Renal cortical epithelial cell (primary cell): ENCODE measurements around the gene PRKN. TPM values are rescaled to one million over a fixed set of nuclear protein-coding genes. Genes with fewer than 3 reads are reported as not detected.
"Not testable (repeated sequence)": the region's sequence is repeated elsewhere in the genome, so short reads cannot be mapped to it uniquely, and the experiment has no call there.

ENCODE experiments used
- DNase-seq: peaks from one replicate; pipeline ENCODE4 v3.0.0-alpha.2; 2011; ENCODE audit warnings: low read depth
- total RNA-seq: library from RNA; depleted of rRNA; stranded (reverse); fragments of >200 nt; gene quantifications from 2 replicates; pipeline ENCODE4 v1.2.3, GENCODE V29; 2014

PRKN gene
- total RNA-seq, 1 donor from 2014 or later, result 3.6 TPM

DNA sequence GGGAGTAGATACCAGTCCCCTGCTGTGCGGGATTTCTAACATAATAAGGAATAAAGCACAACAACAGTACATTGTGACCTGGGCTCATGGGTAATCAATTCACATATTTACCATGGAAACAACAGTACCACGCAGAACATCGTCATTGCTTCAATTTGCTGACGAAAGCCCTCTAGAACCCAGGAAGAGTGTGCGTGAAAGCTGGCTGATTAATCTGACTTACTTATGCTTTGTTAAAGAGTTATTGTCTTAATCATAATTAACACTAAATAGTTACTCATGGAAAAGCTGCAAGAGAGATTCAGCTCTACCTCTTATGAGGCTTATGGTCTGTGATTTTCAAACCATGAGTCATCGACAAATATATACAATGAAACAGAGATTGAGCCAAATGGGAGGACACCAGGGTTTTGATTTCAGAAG, 809.4 kb downstream of the PRKN start:
- peak; percentile 13 for DNase-seq

DNA sequence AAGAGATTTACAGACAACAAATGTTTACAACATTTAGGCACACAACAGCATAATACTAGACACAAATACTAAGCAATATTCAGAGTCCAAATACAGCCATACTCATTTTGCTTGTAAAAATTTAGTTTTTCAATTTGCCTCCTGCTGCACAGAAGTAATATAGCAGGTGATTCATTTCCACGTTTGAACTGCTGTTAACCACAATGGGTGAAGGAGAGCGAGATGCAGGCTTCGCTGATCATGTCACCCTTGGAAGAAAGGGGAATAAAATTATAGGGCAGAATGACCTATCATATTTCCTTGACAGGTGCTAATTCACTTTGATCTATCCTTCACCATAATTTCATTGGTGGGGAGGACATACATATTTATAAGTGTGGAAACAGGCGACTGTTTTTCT, 809.9 kb downstream of the PRKN start:
- peak; percentile 52 for DNase-seq

DNA sequence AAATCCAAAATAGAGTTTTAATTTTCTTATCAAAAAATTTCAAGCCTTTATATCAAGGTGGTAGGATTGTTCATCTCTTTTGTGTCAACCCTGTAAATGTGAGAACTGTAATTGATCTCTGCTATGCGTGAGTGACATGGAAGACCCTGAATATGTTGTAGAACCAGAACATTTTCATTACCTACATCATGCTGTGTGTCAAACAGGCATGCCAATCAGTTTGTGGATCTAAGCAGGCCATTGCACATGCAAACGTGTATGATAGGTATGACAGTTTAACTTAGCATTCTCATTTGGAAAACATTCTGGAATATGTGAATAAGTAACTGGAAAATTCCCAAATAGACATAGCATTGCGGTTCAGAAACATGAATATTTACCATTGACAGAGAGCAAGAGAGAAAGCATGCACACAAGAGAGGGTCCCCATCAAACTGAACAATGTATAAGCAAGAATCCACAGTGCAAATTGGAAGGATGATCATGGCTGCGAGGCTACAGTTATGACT, 812.1 kb downstream of the PRKN start:
- no peak for DNase-seq

DNA sequence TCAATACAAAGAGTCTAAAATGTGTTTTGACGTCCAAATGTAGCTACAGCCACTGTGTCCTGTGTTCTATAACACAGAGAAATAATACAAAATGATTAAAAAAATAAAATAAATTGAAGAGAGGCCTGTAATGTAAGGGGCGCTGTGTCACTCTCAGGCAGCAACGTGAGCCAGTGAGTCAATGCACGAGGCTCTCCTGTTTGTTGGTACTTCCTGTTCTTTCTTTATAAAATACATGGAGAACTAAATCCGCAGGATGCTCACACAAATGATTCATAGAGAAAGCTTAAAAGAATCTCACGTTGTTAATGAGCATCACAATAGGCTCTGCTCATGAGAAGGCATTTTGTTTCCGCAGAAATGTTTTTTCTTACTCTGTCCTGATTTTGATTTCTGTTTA, 818.7 kb downstream of the PRKN start:
- no peak for DNase-seq

DNA sequence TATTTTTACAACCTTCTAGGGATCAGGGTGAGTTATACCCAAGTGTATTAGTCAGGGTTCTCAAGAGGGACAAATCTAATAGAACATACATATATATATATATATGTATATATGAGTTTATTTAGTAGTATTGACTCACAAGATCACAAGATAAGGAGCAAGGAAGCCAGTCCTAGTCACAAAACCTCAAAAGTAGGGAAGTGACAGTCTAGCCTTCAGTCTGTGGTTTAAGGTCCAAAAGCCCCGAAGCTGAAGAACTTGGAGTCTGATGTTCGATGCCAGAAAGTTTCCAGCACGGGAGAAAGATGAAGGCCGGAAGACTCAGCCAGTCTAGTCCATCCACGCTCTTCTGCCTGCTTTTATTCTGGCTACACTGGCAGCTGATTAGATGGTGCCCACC, 821.0 kb downstream of the PRKN start:
- DNase-seq, result no peak

DNA sequence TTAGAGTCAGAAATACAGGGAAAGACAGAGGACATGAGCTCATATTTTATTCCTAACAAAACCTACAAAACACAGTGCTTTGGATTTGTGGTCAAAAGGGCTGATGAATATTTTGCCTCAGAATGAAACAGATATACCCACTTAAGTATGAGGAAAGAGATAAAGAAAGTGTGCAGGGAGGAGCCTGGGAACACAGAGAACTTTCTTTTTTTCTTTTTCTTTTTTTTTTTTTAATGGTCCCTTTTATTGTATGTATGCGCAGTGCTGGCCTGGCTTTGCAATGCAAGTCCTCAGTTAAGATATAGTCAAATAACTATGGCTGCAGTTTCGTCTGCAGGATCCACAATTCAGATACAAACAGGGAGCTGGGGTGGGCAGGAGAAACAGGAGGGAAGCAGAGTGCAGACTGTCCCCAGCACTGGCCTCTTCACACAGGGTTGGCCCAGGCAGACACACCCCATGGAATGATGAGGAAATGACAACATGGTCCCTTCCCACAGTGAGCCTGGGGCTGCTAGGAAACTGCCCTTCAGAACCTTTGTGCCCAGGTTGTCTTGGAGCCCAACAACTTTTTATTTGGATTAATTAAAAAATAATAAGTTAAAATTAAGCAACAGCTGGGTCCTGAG, 823.9 kb downstream of the PRKN start:
- DNase-seq, result no peak

DNA sequence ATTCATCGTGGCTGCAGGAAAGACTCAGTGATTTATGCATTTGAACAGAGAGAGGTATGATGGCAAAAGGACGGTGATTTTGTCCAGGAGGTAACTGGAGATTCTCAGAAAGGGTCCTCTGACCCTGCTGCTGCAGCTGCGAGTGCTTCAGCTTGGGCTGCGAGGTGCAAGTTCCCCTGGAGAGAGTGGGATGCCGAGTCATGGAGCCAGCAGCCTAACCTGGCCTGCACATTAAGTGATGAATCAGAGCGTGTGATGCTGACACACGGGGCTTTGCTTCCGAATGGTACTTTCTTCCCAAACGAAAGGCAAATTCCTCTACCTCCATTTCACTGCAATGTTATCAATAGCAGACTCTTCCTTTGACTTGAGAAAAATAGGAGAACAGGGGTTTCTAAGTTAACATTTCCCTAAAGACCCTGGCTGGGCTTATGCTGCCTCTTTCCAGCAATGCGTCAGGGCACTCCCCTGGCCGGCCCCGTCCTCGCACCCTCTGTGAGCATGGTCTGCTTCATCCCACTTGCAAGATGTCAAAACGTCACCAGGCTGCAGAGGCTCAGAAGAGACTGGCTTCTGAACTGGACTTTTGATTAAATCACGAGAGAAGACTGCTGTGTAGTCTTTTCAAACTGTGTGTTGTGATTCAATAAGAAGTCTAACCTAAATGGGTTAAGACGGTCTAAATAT, 825.7 kb downstream of the PRKN start:
- peak; percentile 9 for DNase-seq

DNA sequence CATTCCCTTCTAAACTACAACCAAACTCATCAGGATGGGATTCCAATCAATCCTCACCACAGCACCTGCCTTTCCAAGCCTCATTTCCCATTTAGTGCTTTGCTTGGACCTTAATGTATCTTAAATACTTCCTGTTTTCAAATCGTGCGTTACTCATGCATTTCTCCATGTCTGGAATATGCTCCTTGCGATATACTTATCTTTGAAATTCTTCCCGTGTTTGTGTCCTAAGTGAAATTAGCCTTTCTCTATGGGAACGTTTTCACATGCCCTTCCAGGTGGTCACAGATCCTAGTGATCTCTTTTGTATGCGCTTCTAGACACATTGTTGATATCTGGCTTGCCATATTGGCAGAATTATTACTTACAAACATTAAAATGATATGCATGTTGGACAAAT, 833.1 kb downstream of the PRKN start:
- no peak for DNase-seq

DNA sequence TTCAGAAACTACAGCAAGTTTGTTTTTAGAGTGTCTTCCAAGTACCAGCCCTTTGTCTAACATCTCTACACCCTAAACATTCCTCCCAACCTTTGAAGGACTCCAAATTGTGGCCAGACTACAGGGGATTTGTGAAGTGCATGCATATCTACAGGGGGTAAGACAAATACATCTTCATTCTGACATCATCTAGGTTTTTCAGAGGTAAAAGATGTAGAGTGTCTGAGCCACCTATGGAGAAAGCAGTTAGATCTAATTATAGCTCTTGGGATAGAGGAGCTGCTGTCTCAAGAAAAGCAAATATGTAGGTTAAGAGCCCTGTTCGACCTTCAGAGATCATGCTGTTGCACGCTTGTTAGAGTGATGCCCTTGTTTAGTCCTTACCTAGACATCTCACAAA, 836.0 kb downstream of the PRKN start:
- no peak for DNase-seq

DNA sequence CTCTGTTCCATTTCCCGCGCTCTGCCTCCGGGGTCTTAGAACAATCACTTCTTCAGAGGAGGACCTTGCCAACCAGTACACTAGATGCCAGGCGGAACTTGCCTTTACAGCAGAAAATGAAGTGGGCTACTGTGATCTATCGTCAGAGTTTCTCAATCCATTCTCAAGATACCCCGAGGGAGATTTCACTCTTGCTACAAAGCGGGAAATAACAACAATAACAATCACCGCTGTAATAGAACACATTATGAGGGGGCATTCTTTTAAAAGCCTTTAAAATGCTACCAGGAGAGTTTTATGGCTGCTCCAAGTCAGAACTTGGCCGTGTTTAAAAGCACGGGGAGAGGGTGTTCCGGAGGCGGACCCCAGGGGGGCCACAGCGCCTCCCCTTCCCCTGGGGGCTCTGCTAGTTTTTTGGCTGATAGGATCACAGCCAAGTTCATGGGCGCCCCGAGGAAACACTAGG, 836.7 kb downstream of the PRKN start:
- peak; percentile 39 for DNase-seq

DNA sequence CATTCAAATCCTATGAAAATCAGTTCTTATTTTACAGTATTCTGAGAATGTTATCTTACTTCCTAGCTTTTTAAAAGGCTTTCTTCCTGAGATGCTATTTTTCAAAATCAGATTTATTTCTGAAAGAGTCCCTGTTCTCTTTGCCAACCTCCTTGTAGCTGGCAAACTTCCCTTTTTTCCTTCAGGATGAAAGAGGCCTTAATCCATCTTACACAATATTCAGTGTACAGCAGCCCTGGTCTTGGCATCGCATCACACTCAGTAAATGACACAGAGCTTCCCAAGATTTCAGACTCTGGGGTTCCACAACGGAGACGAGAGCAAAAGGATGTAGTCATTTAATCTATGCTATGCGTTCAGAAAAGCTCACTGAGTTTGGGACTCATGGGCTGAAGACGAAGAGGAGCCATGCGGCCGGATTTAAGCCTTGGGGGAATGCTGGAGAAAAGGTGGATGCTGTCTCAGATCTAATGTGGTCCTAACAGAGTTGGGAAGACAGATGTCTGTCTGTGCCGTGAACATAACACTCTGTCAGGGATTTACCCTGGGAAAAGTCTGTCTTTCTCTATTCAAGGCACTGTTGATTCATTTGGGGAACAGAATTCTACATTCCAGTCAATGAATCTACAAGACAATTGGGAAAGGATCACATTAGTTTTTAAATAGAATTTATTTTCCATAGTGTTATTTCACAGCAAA, 837.3 kb downstream of the PRKN start:
- no peak for DNase-seq

DNA sequence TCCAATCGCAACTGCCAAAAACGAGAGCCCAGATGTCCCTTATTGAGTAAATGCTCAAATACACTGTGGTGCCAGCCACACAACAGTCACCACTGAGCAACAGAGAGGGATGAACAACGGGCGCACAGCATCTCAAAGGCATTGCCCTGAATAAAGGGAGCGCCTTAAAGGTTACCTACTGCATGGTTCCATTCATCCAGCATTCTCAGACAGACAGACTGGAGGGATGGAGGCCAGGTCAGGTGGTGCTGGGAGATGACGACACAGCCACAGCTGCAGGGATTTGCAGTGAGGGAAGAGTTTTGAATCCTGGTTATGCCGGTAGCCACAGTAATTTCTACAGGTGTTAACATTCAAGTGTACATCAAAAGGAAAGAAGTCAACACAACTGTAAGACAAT, 838.2 kb downstream of the PRKN start:
- DNase-seq, result no peak

DNA sequence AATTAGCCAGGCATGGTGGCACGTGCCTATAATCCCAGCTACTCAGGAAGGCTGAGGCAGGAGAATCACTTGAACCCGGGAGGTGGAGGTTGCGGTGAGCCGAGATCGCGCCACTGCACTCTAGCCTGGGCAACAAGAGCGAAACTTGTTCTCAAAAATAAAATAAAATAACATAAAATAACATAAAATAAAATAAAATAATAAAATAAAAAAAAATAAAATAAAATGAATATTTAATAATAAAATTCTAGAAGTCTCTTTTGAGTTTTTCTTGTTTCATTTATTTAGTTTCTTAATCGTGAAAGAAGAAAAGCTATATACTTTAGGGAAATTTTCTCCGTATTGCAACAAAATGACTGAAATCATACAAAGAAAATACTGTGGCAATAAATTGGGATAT, 841.0 kb downstream of the PRKN start:
- not testable (repeated sequence) for DNase-seq

DNA sequence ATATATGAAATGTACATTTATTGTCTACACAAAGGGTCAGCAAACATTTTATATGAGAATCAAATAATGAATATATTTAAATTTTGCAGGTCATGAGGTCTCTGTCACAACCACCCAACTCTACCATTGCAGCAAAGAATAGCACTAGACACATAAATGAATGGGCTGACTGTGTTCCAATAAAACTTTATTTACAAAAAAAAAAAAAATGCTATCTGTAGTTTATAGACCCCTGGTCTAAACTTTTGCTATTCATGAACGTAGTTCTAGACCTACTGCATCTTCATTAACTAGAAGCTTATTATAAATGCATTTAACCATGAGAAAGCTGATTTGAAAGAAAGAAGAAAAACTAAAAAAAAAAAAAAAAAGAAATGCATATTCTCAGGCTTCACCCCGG, 842.8 kb downstream of the PRKN start:
- no peak for DNase-seq

DNA sequence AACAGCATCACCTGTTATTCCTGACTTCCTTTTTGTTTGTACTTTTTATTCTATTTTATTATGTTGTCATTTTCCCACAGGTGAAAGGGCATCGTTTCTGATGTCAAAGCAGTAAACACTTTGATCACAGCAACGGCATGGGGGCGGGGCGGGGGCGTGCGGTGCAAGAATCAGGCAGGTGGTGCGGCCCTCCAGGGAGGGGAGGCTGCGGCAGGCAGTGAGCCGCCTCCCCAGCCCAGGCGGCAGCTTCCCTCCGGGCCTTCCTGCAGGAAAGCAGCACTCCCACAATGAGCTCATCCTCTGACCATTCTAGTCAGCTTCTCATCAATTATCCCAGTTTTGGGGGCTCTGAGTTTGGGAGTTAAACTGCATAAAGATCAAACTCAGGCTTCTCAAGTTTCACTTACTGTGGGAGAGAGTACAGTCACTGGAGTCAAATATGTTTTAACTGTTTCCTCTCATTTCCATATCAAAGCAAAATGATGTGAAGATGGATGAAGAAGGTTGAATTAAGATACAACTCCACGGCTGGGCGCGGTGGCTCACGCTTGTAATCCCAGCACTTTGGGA, 845.3 kb downstream of the PRKN start:
- no peak for DNase-seq

DNA sequence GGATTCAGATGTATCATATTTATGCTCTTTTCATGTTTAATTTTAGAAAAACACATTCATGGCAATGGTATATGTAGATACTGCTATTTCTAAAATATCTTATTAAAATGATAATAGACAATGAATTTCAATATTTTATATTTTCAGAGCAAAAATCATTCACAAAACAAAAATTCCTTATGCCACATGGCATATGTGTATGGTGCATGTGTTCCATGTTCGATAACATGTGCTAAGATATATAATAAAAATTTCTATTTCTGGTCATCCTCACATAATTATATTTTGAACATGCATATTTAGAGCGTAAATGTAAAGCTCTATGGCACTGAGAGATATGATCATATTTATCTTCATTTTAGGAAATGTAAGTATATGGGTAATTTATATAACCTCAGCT, 847.5 kb downstream of the PRKN start:
- DNase-seq, result no peak

DNA sequence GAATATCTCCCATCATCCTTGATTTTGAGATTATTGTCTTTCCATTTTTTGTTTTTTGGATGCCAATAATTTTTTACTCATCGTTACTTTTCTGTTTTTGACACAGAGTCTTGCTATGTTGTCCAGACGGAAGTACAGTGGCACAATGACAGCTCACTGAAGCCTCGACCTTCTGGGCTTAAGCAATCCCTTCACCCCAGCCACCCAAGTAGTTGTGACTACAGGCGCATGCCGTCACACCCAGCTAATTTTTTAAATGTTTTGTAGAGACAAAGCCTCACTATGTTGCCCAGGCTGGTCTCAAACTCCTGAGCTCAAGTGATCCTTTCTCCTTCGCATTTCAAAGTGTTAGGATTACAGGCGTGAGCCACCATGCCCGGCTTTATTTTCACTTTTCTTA, 851.3 kb downstream of the PRKN start:
- no peak for DNase-seq

DNA sequence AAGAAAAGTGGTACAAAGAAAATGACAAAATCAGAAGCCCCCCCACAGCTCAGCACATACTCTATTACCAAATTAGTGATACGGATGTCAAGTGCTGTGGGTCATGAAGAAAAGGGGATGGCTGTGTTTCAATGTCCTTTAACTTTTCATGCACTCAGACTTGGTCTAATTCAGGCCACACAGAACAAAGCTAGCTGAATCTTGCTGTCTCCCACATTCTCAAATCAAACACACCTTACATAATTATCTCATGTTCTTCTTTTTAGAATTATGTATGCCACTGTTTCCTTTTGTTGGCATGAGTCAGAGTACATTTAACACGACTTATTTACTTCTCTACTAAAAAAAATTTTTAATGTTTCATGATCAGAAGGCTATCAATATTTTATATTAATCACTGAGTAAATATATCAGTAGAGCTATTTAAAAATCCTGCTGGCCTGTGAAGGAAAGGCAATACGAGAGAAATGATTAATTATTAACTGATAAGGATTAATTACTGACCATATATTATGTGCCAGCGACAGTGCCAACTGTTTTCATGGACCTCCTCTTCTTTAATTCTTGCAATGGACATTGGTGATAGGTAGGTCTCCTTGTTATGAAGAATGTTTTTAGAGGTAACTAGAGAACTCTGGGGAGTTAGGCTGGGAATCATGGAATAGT, 857.2 kb downstream of the PRKN start:
- DNase-seq, result no peak

DNA sequence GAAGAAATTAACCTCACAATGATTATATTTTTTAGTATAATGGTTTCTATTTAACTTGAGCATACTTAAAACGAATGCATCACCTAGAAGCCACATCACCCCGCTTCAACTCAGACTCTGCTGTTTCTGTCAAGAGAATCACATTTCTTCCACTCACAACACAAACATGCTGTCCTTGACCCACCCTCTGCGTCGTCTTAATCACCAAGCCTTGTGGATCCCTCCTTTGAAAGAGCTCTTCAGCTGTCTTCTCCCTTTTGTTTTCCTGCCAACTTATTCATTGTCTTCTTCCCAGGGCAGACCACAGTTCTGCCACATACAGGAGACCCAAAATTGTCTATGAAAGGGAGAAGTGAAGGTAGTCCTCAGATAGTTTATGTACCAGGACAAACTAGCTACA, 858.1 kb downstream of the PRKN start:
- no peak for DNase-seq

DNA sequence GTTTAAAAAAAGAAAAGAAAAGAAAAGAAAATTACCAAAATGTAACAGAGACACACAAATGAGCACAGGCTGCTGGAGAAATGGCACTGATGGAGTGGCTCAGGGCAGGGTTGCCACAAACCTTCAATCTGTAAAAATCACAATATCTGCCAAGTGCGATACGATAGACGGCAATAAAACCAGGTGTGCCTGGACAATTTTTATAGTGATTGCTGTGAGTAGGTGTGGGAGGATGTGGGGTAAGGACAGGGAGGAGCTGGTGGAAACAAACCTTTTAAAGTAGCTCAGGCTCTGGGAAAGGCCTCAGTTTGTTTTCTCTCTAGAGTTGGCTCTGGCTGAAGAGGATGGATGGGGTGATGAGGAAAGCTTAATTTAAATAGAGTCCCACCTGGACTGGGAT, 861.0 kb downstream of the PRKN start:
- no peak for DNase-seq

DNA sequence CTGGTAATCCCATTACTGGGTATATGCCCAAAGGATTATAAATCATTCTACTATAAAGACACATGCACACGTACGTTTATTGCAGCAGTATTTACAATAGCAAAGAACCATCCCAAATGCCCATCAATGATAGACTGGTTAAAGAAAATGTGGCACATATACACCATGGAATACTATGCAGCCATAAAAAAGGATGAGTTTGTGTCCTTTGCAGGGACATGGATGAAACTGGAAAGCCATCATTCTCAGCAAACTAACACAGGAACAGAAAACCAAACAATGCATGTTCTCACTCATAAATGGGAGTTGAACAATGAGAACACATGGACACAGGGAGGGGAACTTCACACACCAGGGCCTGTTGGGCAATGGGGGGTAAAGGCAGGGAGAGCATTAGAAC, 866.5 kb downstream of the PRKN start:
- DNase-seq, result not testable (repeated sequence)

DNA sequence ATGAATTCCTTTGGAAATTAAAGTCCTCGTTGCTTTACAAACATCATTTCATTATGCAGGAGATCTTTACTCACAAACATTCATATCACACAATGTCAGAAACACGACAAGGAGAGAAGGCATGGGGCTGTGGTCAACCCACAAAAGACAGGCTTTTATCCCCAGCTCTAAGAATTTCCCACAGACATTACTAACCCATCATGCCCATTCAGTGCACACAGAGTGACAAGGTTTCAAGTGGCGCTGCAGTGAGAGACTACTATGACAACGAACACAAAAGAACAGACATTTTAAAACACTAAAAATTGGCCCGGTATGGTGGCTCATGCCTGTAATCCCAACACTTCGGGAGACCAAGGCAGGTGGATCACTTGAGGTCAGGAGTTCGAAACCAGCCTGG, 873.9 kb downstream of the PRKN start:
- DNase-seq, result no peak
